ENCODE results near the gene TPK1.

- TF ChIP-seq POLR2A (IDR thresholded peaks at IDR 0.05; ENCODE audit: low read depth, low read length) (no peak), POLR2AphosphoS5 (IDR thresholded peaks at IDR 0.05; ENCODE audit: low read depth, low read length) (no peak), TAF1 (IDR thresholded peaks at IDR 0.05; ENCODE audit: borderline replicate concordance, low read depth, low read length) (no peak)
Measured at GRCh38 chr7:144436500-144436899, 399.4 kb downstream of the TPK1 start.

Measured in GM12892 (cell line).